PFSK-1 (cell line): ENCODE results near the gene ATP10D.

ENCODE experiments used
- FOXP2 ChIP-seq: optimal IDR thresholded peaks from 2 replicates; pipeline ENCODE3; 2011; ENCODE audit warnings: borderline replicate concordance, control low read depth, inconsistent platforms; ENCODE audit not compliant: insufficient read depth; ENCODE audit errors: extremely low read length, extremely low read depth
- SIN3A ChIP-seq: IDR thresholded peaks from 2 replicates; pipeline ENCODE4 v1.6.1; 2012; ENCODE audit warnings: mild to moderate bottlenecking, low read length, moderate library complexity, borderline replicate concordance; ENCODE audit not compliant: insufficient read depth
- TAF1 ChIP-seq: IDR thresholded peaks from 2 replicates; pipeline ENCODE4 v1.6.1; 2012; ENCODE audit warnings: low read length, control low read depth, borderline replicate concordance; ENCODE audit not compliant: insufficient read depth

DNA sequence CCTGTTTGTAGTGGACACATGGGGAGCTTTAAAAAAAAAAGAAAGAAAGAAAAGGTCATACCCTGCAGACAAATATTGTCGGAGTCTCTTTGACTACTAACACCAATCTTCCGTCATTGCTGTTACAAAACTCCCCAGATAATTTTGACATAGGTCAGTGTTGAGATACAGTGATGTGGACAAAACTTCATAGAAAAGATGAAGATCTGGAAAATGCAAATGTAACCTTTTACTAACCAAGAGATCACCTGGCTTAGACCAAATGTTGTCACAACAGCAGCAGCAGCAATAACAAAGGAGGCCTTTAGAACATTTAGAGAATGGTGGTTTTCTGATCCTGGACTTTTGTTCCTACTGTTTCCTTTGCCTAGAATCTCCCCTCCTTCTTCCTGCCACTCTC lies 13.5 kb upstream of the ATP10D start:
- TF ChIP-seq FOXP2 (no peak), SIN3A (no peak), TAF1 (no peak)
